NB4 (cell line): ENCODE measurements around the gene NSUN3.

Experiments used
- DNase-seq: peaks from one replicate; pipeline ENCODE4 v3.0.0; 2010; ENCODE audit warnings: low read depth
- H3K4me3 ChIP-seq: one replicate; pipeline ENCODE4 v1.5.1; 2011; ENCODE audit warnings: mild to moderate bottlenecking, low read depth, low read length, moderate library complexity
- CTCF ChIP-seq: IDR thresholded peaks from one replicate; pipeline ENCODE4 v1.5.1; 2012; ENCODE audit warnings: low read depth, low read length
- MAX ChIP-seq: IDR thresholded peaks from 2 replicates; pipeline ENCODE4 v1.6.1; 2011; ENCODE audit warnings: low read depth, low read length
- MYC ChIP-seq: IDR thresholded peaks from 2 replicates; pipeline ENCODE4 v1.6.1; 2011; ENCODE audit warnings: low read depth, low read length
- POLR2A ChIP-seq: IDR thresholded peaks from 2 replicates; pipeline ENCODE4 v1.6.1; 2011; ENCODE audit warnings: mild to moderate bottlenecking; ENCODE audit not compliant: insufficient read length; ENCODE audit errors: extremely low read depth

Gene NSUN3

GRCh38 chr3:94121161-94121560 lies 58.3 kb downstream of the NSUN3 start:
- TF ChIP-seq POLR2A (no peak), CTCF (no peak), MYC (no peak), MAX (no peak)
- DNase-seq, result no peak
- H3K4me3 ChIP-seq, result no peak overlapping the region

- no peak for TF ChIP-seq MAX
- TF ChIP-seq CTCF, result no peak
- TF ChIP-seq MYC, result no peak
- no peak for TF ChIP-seq POLR2A
- no peak overlapping the region for H3K4me3 ChIP-seq
- DNase-seq, result no peak
These were observed 64.3 kb downstream of the NSUN3 start for GRCh38 chr3:94127115-94127514.

- no peak for DNase-seq
- TF ChIP-seq MYC, result no peak
- TF ChIP-seq POLR2A, result no peak
- no peak for TF ChIP-seq CTCF
- TF ChIP-seq MAX, result no peak
- H3K4me3 ChIP-seq, result no peak overlapping the region
These were observed 67.8 kb downstream of the NSUN3 start for GRCh38 chr3:94130690-94131089.

- H3K4me3 ChIP-seq, result no peak overlapping the region
These were observed 69.9 kb downstream of the NSUN3 start for GRCh38 chr3:94132777-94133176.

GRCh38 chr3:94136133-94136532 lies 73.3 kb downstream of the NSUN3 start:
- no peak overlapping the region for H3K4me3 ChIP-seq
- DNase-seq, result no peak
- TF ChIP-seq MYC (no peak), MAX (no peak), POLR2A (no peak), CTCF (no peak)

More at GRCh38 chr3:94132777-94133176, 69.9 kb downstream of the NSUN3 start:
- no peak for DNase-seq
- no peak for TF ChIP-seq POLR2A
- TF ChIP-seq MYC, result no peak

GRCh38 chr3:94137377-94137776 lies 74.5 kb downstream of the NSUN3 start:
- TF ChIP-seq POLR2A, result no peak
- TF ChIP-seq MAX, result no peak
- TF ChIP-seq MYC, result no peak
- TF ChIP-seq CTCF, result no peak
- no peak overlapping the region for H3K4me3 ChIP-seq
- DNase-seq, result no peak
